ENCODE data around the gene STIMATE. TPM values are rescaled to one million over a fixed set of nuclear protein-coding genes. Genes with fewer than 3 reads are reported as not detected.
A peak's percentile ranks its signal among the peaks of the same experiment; 100 is the strongest.

Gene STIMATE
- total and polyA plus RNA-seq, 8 donors = 5.0 to 19.9 (median 13.6) TPM

DNA sequence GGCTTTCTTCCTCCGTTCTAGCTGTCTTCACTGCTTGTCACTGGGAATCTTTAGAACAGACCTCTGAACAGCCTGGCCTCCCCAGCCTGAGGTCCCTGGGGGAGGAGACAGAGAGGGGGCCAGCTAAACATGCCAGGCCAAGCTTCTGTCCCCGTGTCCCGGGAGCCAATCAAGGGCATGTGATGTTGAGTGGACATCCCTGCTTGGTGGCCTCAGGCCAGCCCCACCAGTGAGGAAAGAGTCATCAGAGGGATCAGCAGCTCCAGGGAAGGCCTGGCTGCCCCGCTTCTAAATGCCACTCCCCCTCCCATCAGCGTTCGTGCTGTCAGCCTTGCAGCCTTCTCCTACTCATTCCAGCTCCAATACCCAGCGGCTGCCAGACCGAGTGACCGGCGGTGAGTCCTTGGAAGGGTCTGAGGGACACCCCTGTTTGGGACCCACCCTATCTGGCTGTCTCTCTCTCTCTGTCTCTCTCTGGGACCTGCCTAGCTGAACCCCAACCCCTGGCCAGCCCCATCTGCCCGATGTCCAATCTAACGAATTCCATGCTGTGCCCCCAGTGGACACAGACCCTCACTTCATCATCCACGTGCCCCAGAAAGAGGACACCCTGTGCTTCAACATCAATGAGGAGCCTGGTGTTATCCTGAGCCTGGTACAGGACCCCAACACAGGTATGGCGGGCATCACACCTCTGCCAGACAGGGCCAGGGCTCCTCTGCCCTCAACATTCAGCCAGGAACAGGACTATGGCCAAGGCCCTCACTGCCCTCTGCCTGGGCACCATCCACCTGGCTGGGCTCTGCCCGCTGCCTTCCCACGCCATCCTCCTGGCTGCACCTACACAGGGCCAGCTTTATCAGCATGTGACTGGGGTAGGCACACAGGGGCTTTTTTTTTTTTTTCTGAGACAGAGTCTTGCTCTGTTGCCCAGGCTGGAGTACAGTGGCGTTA lies 109.4 kb downstream of the STIMATE start:
- TF ChIP-seq, protein P1, sequence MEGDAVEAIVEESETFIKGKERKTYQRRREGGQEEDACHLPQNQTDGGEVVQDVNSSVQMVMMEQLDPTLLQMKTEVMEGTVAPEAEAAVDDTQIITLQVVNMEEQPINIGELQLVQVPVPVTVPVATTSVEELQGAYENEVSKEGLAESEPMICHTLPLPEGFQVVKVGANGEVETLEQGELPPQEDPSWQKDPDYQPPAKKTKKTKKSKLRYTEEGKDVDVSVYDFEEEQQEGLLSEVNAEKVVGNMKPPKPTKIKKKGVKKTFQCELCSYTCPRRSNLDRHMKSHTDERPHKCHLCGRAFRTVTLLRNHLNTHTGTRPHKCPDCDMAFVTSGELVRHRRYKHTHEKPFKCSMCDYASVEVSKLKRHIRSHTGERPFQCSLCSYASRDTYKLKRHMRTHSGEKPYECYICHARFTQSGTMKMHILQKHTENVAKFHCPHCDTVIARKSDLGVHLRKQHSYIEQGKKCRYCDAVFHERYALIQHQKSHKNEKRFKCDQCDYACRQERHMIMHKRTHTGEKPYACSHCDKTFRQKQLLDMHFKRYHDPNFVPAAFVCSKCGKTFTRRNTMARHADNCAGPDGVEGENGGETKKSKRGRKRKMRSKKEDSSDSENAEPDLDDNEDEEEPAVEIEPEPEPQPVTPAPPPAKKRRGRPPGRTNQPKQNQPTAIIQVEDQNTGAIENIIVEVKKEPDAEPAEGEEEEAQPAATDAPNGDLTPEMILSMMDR (IDR thresholded peaks at IDR 0.05) = no peak
- DNase-seq (peak in 1 of 6 donors; percentile 43), FAIRE-seq (no peak), ATAC-seq (no peak)
- Histone ChIP-seq H3K27ac (no peak overlapping the region), H3K4me3 (no peak overlapping the region), H3K4me1 (no peaks in the 10 kb centered on the region), H3K36me3 (no peaks in the 10 kb centered on the region), H3K27me3 (no peaks in the 10 kb centered on the region), H3K9me3 (no peaks in the 10 kb centered on the region)
- intact Hi-C loops (cut with DNase I) = no loop called here
- 74 to 84% methylated on average over 16 to 17 of the region's 17 CpGs for WGBS, 2 donors

DNA sequence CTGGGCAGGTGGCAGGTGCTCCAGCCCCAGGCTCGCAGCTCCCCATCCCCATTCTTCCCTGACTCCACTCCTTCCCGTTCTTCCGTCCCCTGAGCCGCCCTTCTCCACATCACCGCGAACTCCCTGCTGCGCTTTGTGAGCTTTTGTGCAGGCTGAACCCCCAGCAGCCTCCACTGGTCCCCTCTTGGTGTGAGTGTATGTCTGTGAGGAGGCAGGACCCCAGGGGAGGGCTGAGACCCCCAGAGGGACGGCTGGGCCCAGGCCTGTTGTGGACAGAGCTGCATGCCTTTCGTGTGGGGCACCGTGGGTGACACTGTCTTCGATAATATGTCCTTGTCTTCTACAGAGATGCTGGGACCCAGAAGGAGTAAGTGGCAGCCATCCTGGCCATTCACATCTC lies 110.1 kb downstream of the STIMATE start:
- Histone ChIP-seq H3K9me3 (no peaks in the 10 kb centered on the region), H3K4me3 (no peak overlapping the region), H3K4me1 (no peaks in the 10 kb centered on the region), H3K27ac (no peak overlapping the region), H3K36me3 (no peaks in the 10 kb centered on the region), H3K27me3 (no peaks in the 10 kb centered on the region)
- FAIRE-seq (no peak), ATAC-seq (no peak), DNase-seq (peak in 1 of 6 donors; percentile 42)
- 80% methylated on average over 11 of the region's 11 CpGs for WGBS, 2 donors
- TF ChIP-seq, protein P1 (IDR thresholded peaks at IDR 0.05) = no peak
- intact Hi-C loops (cut with DNase I) = no loop called here

Small RNA genes within 50 kb of the gene (microRNA-seq; reads per million reads assigned to microRNA genes)
- 0 reads per million in 2 donors for gene MIR8064

Other genes with a start within 250 kb of the STIMATE start
- 10 to 100 TPM; 18.3 to 34.9 (median 27.1) TPM for gene PBRM1, start 211.6 kb downstream of the STIMATE start, total RNA-seq
- gene PBRM1, start 211.6 kb downstream of the STIMATE start, polyA plus RNA-seq = 1 to 10 TPM; 7.4 to 9.6 TPM
- 10 to 100 TPM; 22.4 to 57.7 (median 45.5) TPM for gene GNL3, start 211.5 kb downstream of the STIMATE start, total RNA-seq
- 10 to 100 TPM; 56.8 to 65.6 TPM for gene GNL3, start 211.5 kb downstream of the STIMATE start, polyA plus RNA-seq
- gene GLT8D1, start 191.8 kb downstream of the STIMATE start, total RNA-seq = 10 to 100 TPM; 19.0 to 35.0 (median 21.0) TPM
- 10 to 100 TPM; 24.3 to 40.7 TPM for gene GLT8D1, start 191.8 kb downstream of the STIMATE start, polyA plus RNA-seq
- gene SPCS1, start 191.4 kb downstream of the STIMATE start, total RNA-seq = 10 to 100 TPM; 54.9 to 87.1 (median 58.7) TPM
- 100 to 1,000 TPM in 1 of 2 donors, 10 to 100 TPM in 1; 52.4 to 121 TPM for gene SPCS1, start 191.4 kb downstream of the STIMATE start, polyA plus RNA-seq
- gene NEK4, start 126.6 kb downstream of the STIMATE start, total RNA-seq = 10 to 100 TPM; 12.2 to 22.0 (median 16.1) TPM
- gene NEK4, start 126.6 kb downstream of the STIMATE start, polyA plus RNA-seq = 1 to 10 TPM; 4.0 to 5.0 TPM
- gene ITIH1, start 119.9 kb downstream of the STIMATE start, total RNA-seq = 1 to 10 TPM in 1 of 6 donors, under 1 TPM in 4, not detected in 1; 0.32 to 1.9 (median 0.43) TPM
- 1 to 10 TPM; 1.1 to 1.2 TPM for gene ITIH1, start 119.9 kb downstream of the STIMATE start, polyA plus RNA-seq
- gene ITIH3, start 102.8 kb downstream of the STIMATE start, total RNA-seq = 1 to 10 TPM in 1 of 6 donors, under 1 TPM in 3, not detected in 2; 0.29 to 1.9 (median 0.72) TPM
- 1 to 10 TPM; 1.7 to 2.1 TPM for gene ITIH3, start 102.8 kb downstream of the STIMATE start, polyA plus RNA-seq
- gene ITIH4, start 66.9 kb downstream of the STIMATE start, total RNA-seq = 100 to 1,000 TPM in 2 of 6 donors, 10 to 100 TPM in 4; 16.2 to 276 (median 77.1) TPM
- gene ITIH4, start 66.9 kb downstream of the STIMATE start, polyA plus RNA-seq = 100 to 1,000 TPM in 1 of 2 donors, 10 to 100 TPM in 1; 64.3 to 249 TPM
- gene MUSTN1, start 62.5 kb downstream of the STIMATE start, total RNA-seq = under 1 TPM in 3 of 6 donors, not detected in 3; 0.42 to 0.55 (median 0.47) TPM
- gene MUSTN1, start 62.5 kb downstream of the STIMATE start, polyA plus RNA-seq = 10 to 100 TPM; 35.2 to 63.7 TPM
- 10 to 100 TPM; 10.8 to 15.8 (median 13.5) TPM for gene SFMBT1, start 148.5 kb upstream of the STIMATE start, total RNA-seq
- gene SFMBT1, start 148.5 kb upstream of the STIMATE start, polyA plus RNA-seq = 1 to 10 TPM; 4.9 to 6.3 TPM
- 10 to 100 TPM; 10.4 to 20.4 (median 17.8) TPM for gene RFT1, start 232.9 kb upstream of the STIMATE start, total RNA-seq
- gene RFT1, start 232.9 kb upstream of the STIMATE start, polyA plus RNA-seq = 1 to 10 TPM; 6.9 TPM